ENCODE data around the gene MAGOH.

GRCh38 chr1:53187401-53187800 lies 50.9 kb downstream of the MAGOH start:
- TF ChIP-seq EZH2 (IDR thresholded peaks at IDR 0.05): no peak
- TF ChIP-seq POLR2AphosphoS5 (IDR thresholded peaks at IDR 0.05; ENCODE audit: borderline replicate concordance, low read depth, low read length): no peak

Measured in SK-N-MC (cell line).